HG03139 (cell line): ENCODE results near the gene RNF40.

Source experiments
- ATAC-seq: cut with Tn5 transposase; IDR thresholded peaks from one replicate; pipeline ENCODE4 v1.9.1; 2021; ENCODE audit not compliant: unreplicated experiment

The RNF40 gene

GRCh38 chr16:30761427-30761927, 645 bp upstream of the RNF40 start:
- peak; percentile 17 for ATAC-seq

- ATAC-seq: no peak
These were observed 1.0 kb downstream of the RNF40 start for GRCh38 chr16:30762991-30763725.

- no peak for ATAC-seq
These were observed 2.0 kb downstream of the RNF40 start for GRCh38 chr16:30764086-30764485.

- ATAC-seq: no peak
These were observed 2.8 kb downstream of the RNF40 start for GRCh38 chr16:30764816-30765465.

- ATAC-seq: no peak
These were observed 4.2 kb downstream of the RNF40 start for GRCh38 chr16:30766206-30766932.

GRCh38 chr16:30766933-30767284, 4.8 kb downstream of the RNF40 start:
- no peak for ATAC-seq

- no peak for ATAC-seq
These were observed 5.8 kb downstream of the RNF40 start for GRCh38 chr16:30767767-30768465.

GRCh38 chr16:30768583-30769181, 6.6 kb downstream of the RNF40 start:
- ATAC-seq: no peak

GRCh38 chr16:30769379-30770089, 7.4 kb downstream of the RNF40 start:
- ATAC-seq: no peak

GRCh38 chr16:30771726-30772125, 9.6 kb downstream of the RNF40 start:
- no peak for ATAC-seq

- ATAC-seq: no peak
These were observed 11.7 kb downstream of the RNF40 start for GRCh38 chr16:30773826-30774225.

GRCh38 chr16:30774367-30775130, 12.4 kb downstream of the RNF40 start:
- ATAC-seq: no peak

GRCh38 chr16:30775131-30775391, 12.9 kb downstream of the RNF40 start:
- ATAC-seq: no peak

- peak; percentile 63 for ATAC-seq
These were observed 13.5 kb downstream of the RNF40 start for GRCh38 chr16:30775392-30776188.

- ATAC-seq: no peak
These were observed 15.6 kb downstream of the RNF40 start for GRCh38 chr16:30777591-30778297.

GRCh38 chr16:30778549-30779244, 16.6 kb downstream of the RNF40 start:
- ATAC-seq: no peak

- ATAC-seq: no peak
These were observed 17.5 kb downstream of the RNF40 start for GRCh38 chr16:30779596-30779995.

GRCh38 chr16:30780021-30780420, 17.9 kb downstream of the RNF40 start:
- ATAC-seq: no peak
